A549 treated with CORT108297 at 1 μM for 4 hours (cell line): Measurements from ENCODE around the gene TEK. TPM values are rescaled to one million over a fixed set of nuclear protein-coding genes. Genes with fewer than 3 reads are reported as not detected.

ENCODE experiments used
- total RNA-seq: library from RNA; stranded (reverse); fragments of 200-300 nt; extraction: Qiagen RNA extraction; gene quantifications from 5 replicates; pipeline ENCODE4 v1.2.3, GENCODE V29; 2022

Gene TEK
- 0.02 to 0.06 TPM (median 0.03 TPM) in 5 replicates for total RNA-seq

DNA sequence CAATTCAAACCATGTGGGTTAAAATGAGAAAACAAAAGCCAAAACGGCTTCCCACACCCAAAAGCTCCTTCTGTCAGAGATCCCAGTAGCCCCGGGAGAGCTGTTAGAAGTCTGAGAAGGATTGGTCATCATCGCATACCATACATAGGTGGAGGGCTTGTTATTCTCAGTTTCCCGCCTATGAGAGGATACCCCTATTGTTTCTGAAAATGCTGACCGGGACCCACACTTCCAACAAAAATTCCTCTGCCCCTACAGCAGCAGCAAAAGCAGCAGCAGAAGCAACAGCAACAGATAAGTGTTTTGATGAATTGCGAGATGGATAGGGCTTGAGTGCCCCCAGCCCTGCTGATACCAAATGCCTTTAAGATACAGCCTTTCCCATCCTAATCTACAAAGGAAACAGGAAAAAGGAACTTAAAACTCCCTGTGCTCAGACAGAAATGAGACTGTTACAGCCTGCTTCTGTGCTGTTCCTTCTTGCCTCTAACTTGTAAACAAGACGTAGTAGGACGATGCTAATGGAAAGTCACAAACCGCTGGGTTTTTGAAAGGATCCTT, at the start of gene TEK:
Gene TEK, plus strand, starts transcription at position 245 of the 561 bp plus-strand sequence. CDS start 366 bp downstream, outside the sequence.

Other genes with a start within 250 kb of the TEK start
- gene CAAP1, start 216.4 kb upstream of the TEK start, total RNA-seq = 16.8 to 21.5 TPM (median 20.0 TPM) in 5 replicates
- 29.0 to 39.0 TPM (median 31.4 TPM) in 5 replicates for gene PLAA, start 162.0 kb upstream of the TEK start, total RNA-seq
- gene IFT74, start 152.8 kb upstream of the TEK start, total RNA-seq = 11.8 to 17.2 TPM (median 14.2 TPM) in 5 replicates
- not detected in 5 replicates for gene LRRC19, start 103.6 kb upstream of the TEK start, total RNA-seq
- not detected in 5 replicates for gene EQTN, start 187.9 kb downstream of the TEK start, total RNA-seq